T-helper 1 cell (primary cell): ENCODE data around the gene TNKS1BP1.

Experiments used
- DNase-seq, 5 donors: peaks; one replicate each; pipeline ENCODE4 v3.0.0-alpha.2; 2012 to 2020

TNKS1BP1 gene

DNA sequence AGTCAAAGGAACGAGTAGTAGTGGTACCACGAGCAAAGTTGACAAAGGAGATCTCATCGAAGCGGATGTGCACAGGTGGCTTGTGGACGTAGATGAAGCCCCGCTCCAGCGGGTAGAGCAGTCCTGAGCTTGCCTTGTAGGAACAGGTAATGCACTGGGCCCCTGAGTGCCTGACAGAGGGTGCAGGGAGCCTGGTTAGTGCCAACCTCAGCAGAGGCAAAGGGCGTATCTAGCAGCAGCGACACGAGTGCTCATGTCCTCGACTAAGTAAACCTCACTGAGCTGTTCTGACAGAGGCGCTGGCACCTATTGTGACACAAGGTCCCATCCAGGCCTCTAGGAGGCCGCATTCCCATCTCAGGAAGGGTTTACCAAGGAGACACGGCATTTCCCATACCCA lies 7.0 kb upstream of the TNKS1BP1 start:
- DNase-seq: no peak

DNA sequence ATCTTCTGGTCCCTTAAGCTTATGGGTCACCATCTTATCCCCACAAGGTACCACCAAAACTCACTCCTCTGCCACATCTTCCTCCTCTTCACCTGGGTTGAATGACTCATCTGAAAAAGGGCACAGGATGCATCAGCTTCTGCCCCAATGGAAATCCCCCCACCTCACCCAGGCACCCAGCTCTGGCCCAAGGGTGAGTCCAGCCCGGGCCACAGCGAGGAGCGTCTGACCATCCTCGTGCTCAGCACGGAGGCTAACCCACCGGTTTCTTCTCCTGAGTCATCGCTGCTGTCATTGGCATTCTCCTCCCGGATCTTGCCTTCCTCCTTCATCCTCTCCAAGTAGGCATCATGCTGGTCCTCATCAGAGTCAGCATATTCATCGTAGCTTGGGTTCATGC lies 5.3 kb upstream of the TNKS1BP1 start:
- DNase-seq: no peak

DNA sequence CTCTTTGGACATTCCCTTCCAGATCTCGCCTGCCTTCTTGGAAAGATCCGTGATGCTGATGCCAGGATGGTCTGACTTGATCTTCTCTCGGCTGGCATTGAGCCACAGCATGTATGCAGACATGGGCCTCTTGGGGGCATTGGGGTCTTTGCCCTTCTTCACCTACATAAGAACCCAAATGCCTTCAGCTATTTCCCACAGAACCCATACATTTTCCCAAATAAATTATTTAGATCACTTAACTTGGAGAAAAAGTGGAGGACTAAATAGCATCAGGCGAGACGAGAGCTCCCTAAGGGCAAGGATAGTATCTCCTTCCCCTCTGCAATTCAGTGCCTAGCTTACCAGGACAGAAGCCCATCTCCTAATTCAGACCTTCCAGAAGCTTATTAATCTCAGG lies 3.0 kb upstream of the TNKS1BP1 start:
- no peak for DNase-seq

DNA sequence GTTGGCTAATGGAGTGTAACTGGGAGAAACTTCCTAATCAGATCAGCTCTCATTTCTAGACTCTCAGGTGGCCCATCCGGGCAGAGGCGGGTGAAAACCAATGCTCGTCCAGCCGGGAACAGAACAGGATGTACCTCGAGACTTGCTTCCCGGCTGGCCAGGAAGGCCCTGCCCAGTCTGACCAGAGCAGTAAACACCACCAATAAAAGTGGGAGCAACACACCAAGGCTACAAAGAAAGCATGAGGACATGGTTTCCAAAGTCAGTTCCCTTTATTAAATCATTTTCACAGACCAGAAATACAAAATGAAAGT lies 940 bp upstream of the TNKS1BP1 start:
- DNase-seq: no peak

DNA sequence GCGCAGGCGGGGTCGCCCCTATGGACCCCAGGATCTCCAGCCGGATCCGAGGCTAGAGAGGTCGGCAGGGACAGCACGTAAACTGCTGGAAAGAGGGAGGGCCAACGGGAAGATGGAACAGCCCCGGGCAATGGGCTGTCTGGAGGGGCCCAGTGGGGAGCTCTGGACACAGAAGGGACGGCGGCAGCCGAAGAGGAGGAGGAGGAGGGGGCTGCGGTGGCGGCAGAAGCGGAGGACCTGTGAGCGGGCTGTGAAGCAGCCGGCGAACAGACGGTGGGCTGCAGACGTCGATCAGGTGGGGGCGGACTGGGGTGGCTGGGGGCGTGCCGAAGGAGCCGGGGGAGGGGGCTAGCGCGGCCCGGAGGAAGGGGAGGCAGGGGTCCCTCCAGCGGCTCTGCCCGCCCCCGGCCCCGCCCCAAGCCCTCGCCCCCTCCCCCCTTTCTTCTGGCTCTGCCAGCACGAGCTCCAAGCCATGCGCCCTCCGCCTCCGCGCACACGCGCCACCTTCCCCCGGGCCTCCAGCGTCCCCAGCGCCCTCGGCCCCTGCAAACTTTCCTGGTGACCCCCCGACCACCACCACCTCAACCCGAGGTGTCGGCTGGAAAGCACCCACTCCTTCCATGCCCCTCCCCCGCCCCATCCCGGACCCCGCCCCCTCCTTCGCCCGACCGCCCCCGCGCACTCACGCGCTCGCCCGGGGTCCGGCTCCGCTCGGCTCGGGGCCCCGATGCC lies 432 bp downstream of the TNKS1BP1 start:
- DNase-seq: peak in 1 of 5 donors; percentile 6

DNA sequence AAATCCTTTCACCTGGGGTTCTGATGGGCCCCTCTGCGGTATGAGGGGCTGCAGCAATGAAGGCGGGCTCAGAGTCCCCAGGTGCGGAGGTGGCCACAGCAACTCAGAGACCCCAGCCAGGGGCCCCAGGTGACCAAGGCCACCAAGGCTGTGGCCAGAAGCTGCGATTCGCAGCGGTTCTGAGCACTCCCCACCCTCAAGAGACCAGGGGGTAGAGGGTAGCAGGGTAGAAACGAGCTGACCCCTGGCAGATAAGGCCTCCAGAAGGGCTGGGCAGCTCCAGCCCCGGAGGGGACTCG lies 948 bp downstream of the TNKS1BP1 start:
- no peak for DNase-seq

DNA sequence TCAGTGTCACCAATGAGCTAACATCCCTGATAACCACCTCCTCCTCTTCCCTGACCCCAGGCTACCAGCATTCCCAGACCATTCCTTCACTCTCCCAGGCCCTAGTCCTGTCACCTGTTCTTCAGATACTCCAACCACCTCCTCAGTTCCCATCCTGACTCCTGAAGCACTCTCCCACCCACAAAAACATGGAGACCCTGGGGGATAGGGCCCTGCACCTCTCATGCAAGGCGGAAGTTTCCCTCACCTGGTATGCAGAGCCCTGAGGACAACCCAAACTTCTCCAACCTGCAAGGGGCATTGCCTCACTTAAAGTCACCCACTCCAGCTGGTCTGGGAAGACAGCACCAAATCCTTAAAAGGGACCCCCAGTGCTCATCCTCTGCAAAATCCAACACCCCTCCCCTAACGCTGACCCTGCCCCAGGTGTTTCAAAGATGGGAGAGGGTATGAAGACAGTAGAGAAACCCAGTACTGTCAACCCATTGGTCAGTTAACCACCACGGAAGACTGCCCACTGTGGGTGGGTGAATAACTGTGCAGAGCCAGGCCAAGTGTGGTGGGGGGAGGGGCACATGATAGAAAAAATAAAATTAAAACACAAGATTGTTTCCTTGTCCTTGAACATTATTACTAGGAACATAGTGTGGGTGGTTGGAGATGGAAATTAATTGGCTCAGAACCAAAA lies 1.4 kb downstream of the TNKS1BP1 start:
- no peak for DNase-seq

DNA sequence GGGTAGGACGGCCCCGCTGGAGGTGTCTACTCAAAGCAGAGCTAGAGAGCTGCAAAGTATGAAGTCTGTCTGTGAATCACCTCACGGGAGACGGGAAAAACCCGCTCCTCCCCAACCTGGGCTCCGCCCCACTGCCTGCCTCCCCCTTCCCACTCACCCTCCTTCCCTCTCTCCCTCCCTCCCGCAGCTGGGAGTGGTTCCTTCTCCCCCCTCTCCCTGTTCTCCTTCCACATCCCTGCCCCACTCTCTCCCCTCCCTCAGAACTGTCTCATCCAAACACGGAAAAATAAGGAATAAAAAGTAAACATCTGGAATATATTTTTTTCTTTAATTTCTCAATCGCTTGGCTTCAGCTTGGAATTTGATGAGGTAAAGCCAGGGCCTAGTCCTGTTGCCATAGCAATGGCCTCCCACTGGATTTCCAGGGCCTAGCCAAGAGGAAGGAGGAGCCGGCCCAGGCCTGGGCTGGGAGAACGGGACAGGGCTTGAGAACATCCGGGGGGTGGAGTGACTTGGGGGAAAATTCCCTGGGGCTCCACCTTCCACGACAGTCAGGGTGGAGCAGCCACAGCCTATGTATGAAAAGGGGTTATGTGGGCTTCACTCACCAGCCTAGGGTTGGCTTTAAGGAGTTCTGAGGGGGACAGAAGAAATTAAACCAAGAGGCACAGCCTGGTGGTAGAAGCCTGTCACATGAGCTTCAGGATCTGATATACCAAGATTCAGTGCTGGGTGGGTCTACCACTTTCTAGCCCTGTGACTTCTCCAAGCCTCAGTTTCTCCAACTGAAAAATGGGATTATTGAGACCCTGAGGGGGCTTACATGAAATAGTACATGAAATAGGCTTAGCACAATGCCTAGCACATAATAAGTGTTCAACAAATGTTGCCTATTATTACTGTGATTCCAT lies 2.2 kb downstream of the TNKS1BP1 start:
- no peak for DNase-seq

DNA sequence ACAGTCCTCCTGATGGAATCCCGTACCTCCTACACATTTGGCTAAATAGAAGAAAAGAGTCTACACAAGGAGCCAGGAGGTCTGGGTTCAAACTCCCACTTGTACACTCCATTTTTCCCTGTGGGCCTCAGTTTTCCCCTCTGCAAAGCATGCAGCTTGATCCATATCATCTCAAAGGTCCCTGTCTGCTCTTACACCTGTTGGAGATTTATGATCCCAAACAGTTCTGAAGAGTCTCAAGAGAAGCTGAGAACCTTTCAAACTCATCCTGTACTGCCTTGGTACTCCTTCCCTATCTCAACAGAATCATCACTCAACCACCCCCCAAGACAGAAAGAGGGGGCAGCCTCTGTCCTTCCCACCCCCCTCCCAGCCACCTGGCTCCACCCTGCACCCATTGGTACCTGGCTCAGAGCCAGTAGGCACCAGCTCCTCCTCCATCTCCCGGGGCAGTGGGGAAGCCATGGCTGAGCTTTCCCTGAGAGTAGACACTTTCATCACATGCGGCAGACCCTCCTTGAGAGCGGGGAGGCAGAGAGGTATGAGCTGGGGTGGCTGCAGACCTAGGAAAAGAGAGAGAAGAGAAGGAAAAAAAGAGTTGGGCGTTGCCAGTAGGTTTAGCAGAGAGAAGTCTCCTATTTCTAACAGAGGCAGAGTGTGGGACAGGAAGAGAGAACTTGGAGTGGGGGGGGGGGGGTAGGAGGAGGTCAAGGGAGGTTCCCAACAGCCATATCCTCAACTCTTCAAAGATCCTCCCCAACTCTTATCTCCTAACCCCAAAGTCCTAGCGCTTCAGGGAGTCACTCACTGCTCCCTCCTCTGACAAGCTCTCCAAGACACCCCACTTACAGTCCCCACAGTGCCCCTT lies 3.1 kb downstream of the TNKS1BP1 start:
- no peak for DNase-seq

DNA sequence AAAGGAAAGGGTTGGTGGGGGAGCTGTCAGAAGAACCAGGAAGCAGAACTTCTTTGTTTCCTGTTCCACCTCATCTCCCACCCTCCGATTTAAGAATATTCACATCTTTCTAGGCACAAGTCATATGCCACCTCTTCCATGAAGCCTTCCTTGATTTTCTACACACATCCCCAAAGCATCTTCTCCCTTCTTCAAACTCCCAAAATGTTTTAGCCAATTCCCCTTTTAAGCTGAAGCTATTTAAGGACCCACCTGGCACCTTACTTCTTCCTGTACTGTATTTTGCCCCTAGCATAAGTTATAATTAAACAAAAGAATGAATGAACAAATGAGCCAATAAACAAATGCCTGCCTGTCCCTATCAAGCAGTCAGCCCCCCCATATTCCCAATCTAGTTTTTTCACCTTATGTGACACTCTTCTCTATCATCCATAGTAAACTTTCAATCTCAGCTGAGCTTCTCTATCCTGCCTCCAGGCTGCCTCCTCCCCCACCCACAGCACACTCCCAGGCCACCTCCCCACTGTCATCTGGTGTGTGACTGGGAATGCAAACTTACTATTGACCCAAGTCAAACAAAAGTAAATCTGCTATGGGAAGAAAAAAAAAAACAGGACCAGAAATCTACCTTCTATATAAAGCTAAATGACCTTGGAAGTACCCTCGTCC lies 3.9 kb downstream of the TNKS1BP1 start:
- DNase-seq: no peak

DNA sequence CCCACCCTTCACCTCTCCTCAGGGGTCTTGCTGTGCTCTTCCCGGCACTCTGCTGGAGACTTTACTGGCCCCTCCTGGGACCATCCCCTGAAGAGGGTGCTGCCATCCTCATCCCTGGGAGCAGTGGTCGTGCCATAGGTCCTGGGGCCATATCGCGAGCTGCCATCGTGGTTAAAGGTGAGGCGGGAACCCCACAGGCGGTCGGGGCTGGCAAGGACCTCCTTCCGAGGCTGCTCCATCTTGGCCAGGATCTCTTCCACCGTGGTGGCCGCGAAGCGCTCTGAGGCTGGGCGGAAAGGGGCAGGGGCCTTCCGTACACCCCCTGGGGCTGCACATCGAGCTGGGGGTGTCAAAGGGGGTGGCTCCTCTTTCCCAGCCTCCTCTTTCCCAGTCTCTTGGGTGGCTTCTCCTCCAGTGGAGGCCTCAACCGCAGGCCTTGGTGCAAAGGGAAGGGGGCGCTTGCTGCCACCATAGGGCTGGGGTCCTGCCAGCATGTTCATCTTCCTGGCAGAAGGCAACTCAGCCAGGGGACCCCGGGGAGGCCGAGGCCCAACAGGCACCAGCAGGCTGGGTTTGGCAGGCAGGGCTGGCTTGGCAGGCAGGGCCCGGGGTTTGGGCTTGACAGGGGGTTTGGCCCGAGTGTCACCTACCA lies 4.6 kb downstream of the TNKS1BP1 start:
- DNase-seq: no peak

DNA sequence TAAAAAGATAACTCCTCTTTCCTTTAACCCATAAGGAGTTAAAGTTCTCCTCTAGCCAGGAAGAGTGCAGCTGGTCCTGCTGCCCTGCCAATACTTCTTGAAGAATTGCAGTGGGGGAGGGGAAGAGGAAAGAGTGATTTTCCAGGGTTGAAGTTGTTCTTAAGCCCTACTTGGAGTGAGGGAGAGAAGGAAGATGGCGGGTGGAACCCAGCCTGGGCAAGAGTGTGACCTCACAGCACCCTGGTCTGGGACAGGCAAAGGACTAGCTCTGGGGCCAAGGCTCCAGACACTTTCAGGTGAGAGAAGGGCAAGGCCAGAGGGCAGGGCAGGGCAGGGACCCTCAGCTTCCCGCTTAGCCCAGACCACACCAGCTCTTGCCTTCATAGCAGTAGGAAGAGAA lies 6.6 kb downstream of the TNKS1BP1 start:
- DNase-seq: no peak

DNA sequence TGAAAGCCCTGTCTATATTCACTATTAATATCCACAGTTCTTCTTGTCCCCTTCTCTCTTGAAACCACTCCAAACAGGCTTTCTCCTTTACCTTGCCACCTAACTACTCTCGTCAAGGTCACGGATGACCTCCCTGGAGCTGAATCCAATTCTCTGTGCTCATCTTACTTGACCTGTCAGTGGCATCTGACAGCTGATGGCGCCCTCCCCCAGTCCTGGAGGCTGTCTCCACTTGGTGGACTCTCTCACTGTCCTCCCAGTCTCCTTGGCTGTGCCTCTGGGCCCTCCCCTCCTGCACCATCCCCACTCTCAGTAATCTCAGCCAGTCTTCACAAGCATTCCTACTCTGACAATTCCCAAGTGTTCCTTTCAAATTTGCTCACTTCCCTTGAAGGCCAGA lies 8.7 kb downstream of the TNKS1BP1 start:
- no peak for DNase-seq

DNA sequence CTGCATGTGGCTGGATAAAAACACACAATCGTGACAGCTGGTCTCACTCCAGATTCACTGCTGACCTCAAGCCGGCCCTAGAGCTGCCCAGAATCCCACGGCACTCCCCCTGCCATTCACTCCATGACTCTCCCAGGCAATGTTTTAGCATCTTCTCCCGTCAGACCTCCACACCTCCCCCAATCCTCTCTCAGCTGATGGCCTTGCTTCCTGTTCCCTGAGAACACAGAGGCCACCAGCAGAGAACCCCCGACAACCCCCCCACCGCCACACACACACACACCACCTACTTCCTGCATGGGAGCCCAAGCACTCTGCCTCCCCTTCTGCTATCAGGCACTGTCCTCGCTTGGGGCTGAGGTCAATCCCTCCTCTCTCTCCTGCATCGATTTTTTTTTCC lies 9.3 kb downstream of the TNKS1BP1 start:
- no peak for DNase-seq

DNA sequence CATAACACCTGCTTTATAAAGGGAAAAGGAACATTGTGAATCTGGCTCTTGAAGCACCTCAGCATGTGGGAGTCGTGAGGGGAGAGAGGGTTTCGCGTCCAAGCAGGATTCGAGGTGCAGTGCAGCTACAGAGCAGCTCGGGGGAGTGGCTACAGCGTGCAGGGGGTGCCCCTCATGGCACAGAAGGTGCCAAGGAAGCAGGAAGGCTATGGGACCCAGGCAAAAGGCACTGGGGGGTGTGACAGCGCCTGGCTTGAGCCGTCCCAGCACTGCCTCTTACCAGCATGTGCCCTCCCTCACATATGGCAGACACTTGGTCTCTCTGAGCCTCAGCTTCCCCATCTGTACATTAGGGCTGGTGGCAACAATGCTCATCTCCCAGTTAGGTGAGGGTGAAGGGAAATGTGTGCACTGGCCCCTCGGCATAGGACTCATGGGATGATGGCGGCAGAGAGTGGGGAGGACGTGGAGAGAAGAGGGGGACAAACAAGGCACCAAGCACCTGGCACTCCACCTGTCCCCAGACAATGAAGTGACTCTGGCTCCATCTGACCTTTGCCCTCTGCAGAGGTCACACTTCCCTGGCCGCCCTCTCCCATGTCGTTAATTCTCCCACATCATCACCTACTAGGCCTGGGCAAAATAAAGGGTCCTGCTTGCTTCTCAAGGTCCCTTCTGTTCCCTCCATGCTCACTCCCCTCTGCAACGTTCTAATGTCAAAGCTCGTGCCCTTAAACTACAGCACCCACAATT lies 10.4 kb downstream of the TNKS1BP1 start:
- DNase-seq: no peak

DNA sequence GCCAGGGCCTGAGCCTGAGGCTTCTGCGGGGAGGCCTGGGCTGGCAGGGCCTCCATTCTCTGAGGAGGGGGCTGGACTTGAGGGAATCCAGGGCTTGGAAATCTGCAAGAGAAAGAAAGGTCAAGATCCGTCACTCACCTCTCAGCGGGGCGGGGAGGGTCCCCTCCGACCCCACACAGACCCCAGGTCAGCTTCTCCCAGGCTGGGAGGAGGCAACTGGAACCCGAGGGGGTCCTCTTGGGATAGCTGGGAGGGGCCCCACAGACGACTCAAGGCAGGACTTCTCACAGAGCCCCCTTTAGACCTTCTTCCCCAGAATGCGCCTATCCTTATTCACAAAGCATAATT lies 11.0 kb downstream of the TNKS1BP1 start:
- no peak for DNase-seq

DNA sequence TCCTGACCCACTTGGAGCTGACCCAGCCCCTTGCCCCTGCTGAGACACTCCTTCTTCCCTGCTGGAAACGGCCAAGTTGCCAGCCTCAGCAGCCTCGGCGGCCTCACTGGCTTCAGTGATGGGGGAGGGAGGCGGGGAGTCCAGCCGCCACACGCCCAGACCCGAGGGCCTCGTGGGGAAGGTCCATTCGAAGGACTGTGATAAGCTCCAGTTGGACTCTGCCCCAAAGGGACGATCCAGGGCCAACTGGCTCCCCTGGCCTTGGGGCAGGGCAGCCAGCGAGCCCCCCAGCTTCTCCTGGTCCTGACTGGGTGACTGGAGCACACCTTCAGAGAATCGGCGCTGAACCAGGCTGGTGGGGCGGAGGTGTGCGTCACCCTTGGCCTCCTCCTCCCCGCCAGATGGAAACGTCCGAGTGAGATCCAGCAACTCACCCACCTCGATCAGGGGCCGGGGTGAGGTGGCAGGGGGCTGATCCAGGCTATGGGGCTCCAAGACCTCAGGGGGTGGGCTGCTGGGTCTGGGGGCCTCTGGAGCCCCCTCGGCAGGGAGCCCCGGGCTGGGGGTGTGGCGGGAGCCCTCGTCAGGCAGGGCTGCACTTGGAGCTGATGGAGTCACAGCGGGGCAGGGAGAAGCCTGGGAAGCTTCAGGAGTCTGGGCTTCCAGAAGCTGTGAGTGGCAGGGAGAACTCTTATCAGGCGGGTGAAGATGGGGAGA lies 11.5 kb downstream of the TNKS1BP1 start:
- DNase-seq: no peak

DNA sequence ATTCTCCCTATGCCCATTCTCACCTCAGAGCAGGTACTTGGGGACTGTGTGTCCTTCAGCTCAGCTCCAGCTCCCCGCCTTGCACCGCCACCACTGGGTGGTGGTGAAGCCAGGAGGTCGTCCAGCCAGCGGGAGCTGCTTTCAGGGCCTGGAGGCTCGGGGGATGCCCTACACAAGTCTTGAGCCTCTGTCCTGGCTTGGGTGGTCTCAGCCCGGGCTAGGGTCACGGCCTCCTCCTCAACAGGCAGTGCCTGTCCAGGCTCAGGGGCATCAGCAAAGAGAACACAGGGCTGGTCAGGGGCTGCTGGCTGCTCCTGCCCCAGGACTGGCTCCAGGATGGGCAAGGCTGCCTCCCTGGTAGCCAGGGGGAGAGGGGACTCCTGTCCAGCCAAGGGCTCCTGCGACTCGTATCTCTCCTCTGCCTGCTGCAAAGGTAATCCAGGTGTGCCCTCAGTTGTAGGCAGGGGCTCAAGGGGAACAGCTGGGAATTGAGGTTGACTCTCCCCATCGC lies 12.2 kb downstream of the TNKS1BP1 start:
- DNase-seq: no peak

DNA sequence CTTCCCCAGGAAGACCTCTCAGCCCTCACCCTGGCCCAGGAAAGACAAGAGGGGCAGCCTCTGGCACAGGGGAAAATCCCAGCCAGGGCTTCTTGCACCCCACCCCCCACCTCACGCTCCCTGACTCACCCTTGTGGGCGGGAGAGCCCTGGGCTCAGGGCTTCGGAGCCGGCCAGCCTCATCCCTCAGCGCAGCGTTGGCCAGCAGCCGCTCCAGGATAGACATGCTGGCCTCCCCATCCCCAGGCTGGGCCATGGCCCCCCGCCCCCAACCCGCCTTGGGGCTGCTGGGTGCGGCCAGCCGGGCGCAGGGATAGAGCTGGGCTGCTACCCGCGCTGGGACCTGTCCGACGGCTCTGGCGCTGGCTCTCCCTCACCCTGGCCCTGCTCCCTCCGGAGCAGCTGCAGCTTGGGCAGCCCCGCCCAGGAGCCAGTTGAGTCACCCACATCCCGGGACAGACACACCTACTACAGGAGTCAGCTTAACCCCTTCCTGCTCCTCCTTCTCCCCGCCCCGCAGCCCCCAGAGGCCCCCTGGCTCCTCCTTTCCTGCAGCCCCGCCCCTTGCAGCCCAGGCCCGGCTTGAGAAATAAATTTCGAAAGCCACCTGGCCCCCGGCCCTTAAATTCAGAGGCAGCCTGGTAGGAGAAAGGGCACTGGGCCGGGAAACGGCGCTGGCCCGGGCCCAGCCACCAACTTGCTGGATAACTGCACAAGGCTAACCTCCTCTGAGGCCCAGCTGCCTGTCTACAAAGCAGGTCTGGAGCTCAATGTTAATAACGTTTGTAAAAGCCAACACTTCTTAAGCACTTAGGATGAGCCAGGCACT lies 13.4 kb downstream of the TNKS1BP1 start:
- DNase-seq: peak in 2 of 5 donors; percentile 8 to 86
